Activated CD4-positive, alpha-beta T cell treated with anti-CD3 and anti-CD28 coated beads, Interleukin-2, amount 50 U/mL, for 1 hour (primary cell): ENCODE results near the gene CTDSPL.
"Not testable (repeated sequence)": the region's sequence is repeated elsewhere in the genome, so short reads cannot be mapped to it uniquely, and the experiment has no call there.

Experiments
- DNase-seq: peaks from one replicate; pipeline ENCODE4 v3.0.0-alpha.2; 2020

Gene CTDSPL

GRCh38 chr3:37861620-37862041, at the start of gene CTDSPL:
CTDSPL (plus strand) TSS chr3:37861880; CDS start chr3:37862200, 320 bp downstream.
- no peak for DNase-seq

GRCh38 chr3:37812499-37812896, 49.2 kb upstream of the CTDSPL start:
- DNase-seq: no peak

GRCh38 chr3:37813403-37813802, 48.3 kb upstream of the CTDSPL start:
- no peak for DNase-seq

GRCh38 chr3:37814547-37814946, 47.1 kb upstream of the CTDSPL start:
- no peak for DNase-seq

- not testable (repeated sequence) for DNase-seq
Measured at GRCh38 chr3:37815156-37815555, 46.5 kb upstream of the CTDSPL start.

- no peak for DNase-seq
Measured at GRCh38 chr3:37816271-37816670, 45.4 kb upstream of the CTDSPL start.

- no peak for DNase-seq
Measured at GRCh38 chr3:37819591-37819990, 42.1 kb upstream of the CTDSPL start.

- DNase-seq: no peak
Measured at GRCh38 chr3:37820286-37820685, 41.4 kb upstream of the CTDSPL start.

- no peak for DNase-seq
Measured at GRCh38 chr3:37823189-37823588, 38.5 kb upstream of the CTDSPL start.

- DNase-seq: no peak
Measured at GRCh38 chr3:37824090-37824953, 37.4 kb upstream of the CTDSPL start.

- DNase-seq: no peak
Measured at GRCh38 chr3:37824954-37825328, 36.7 kb upstream of the CTDSPL start.

GRCh38 chr3:37825744-37826400, 35.8 kb upstream of the CTDSPL start:
- no peak for DNase-seq

GRCh38 chr3:37826502-37826901, 35.2 kb upstream of the CTDSPL start:
- DNase-seq: no peak

- DNase-seq: no peak
Measured at GRCh38 chr3:37826933-37827332, 34.7 kb upstream of the CTDSPL start.

GRCh38 chr3:37832480-37832879, 29.2 kb upstream of the CTDSPL start:
- no peak for DNase-seq

- DNase-seq: no peak
Measured at GRCh38 chr3:37833302-37834186, 28.1 kb upstream of the CTDSPL start.

- DNase-seq: no peak
Measured at GRCh38 chr3:37836589-37836988, 25.1 kb upstream of the CTDSPL start.

GRCh38 chr3:37847689-37848088, 14.0 kb upstream of the CTDSPL start:
- no peak for DNase-seq

- DNase-seq: no peak
Measured at GRCh38 chr3:37849146-37849923, 12.3 kb upstream of the CTDSPL start.

GRCh38 chr3:37852097-37852496, 9.6 kb upstream of the CTDSPL start:
- DNase-seq: no peak

GRCh38 chr3:37852771-37853170, 8.9 kb upstream of the CTDSPL start:
- DNase-seq: no peak

GRCh38 chr3:37853691-37854413, 7.8 kb upstream of the CTDSPL start:
- DNase-seq: no peak
